Measurements from ENCODE around the gene CDKAL1. TPM values are rescaled to one million over a fixed set of nuclear protein-coding genes. Genes with fewer than 3 reads are reported as not detected.

CDKAL1 gene
- total RNA-seq, 1 donor from 2014 or later: 14.8 TPM

DNA sequence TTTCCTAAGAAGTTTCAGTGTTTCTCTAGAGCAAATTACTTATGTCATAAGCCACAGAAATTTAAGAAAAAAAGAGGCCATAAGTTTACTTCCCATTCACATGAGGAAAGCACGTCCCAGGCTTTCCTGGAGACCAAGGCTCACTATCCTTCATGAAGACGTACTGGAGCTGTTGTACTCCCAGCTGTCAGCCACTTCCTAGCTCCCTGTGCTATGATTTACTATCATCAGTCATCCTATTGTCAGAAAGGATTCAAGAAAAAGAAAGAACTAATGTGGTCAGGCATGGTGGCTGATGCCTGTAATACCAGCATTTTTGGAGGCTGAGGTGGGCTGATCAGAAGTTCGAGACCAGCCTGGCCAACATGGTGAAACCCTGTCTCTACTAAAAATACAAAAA, 721.9 kb downstream of the CDKAL1 start:
- H3K4me1 Mint-ChIP-seq (ENCODE audit: unreplicated experiment): no peaks in the 10 kb centered on the region
- no peak overlapping the region for H3K27ac Mint-ChIP-seq (ENCODE audit: unreplicated experiment)
- TF ChIP-seq, protein P1, sequence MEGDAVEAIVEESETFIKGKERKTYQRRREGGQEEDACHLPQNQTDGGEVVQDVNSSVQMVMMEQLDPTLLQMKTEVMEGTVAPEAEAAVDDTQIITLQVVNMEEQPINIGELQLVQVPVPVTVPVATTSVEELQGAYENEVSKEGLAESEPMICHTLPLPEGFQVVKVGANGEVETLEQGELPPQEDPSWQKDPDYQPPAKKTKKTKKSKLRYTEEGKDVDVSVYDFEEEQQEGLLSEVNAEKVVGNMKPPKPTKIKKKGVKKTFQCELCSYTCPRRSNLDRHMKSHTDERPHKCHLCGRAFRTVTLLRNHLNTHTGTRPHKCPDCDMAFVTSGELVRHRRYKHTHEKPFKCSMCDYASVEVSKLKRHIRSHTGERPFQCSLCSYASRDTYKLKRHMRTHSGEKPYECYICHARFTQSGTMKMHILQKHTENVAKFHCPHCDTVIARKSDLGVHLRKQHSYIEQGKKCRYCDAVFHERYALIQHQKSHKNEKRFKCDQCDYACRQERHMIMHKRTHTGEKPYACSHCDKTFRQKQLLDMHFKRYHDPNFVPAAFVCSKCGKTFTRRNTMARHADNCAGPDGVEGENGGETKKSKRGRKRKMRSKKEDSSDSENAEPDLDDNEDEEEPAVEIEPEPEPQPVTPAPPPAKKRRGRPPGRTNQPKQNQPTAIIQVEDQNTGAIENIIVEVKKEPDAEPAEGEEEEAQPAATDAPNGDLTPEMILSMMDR (IDR thresholded peaks at IDR 0.05): no peak
- no peak for DNase-seq (ENCODE audit: extremely low spot score, unreplicated experiment)
- peaks cover 5% of the 10 kb centered on the region for H3K27me3 Mint-ChIP-seq (ENCODE audit: unreplicated experiment)
- peaks cover 4% of the 10 kb centered on the region for H3K9me3 Mint-ChIP-seq (ENCODE audit: unreplicated experiment)
- no peaks in the 10 kb centered on the region for H3K36me3 Mint-ChIP-seq (ENCODE audit: unreplicated experiment)
- H3K4me3 Mint-ChIP-seq (ENCODE audit: unreplicated experiment): no peak overlapping the region

DNA sequence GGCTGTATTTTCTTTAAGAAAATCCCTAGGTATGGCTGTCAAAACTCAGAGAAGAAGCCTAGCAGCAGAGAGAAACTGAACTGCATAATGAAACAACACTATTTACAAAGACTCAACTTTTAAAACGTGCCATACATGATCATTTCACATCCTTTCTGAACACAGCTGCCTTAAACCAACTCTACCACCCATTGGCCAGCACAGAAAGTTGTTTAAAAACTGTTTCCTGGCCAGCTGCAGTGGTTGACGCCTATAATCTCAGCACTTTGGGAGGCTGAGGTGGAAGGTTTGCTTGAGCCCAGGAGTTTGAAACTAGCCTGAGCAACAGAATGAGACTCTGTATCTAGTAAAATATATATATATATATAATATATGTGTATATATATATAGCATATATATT, 722.9 kb downstream of the CDKAL1 start:
- Mint-ChIP-seq H3K4me1 (ENCODE audit: unreplicated experiment) (no peaks in the 10 kb centered on the region), H3K27ac (ENCODE audit: unreplicated experiment) (no peak overlapping the region)

DNA sequence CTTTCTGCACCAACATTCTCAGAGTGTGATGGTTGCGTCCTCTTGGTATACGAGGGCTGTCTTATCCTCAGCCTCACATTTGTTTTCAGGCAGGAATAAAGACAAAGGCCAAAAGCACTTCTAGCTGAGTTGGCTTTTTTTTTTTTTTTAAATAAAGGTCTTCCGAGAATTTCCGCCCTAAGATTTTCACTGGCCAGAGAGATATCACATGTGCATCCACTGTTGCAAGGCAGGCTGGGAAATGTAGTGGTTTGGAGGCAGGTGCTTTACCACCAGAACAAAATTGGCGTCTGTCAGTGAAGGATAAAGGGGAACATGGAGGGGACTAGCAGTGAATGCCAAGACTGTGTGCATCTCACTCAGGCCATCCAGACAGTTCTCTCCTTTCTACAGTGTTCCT, 724.4 kb downstream of the CDKAL1 start:
- H3K36me3 Mint-ChIP-seq (ENCODE audit: unreplicated experiment): no peaks in the 10 kb centered on the region
- H3K27ac Mint-ChIP-seq (ENCODE audit: unreplicated experiment): no peak overlapping the region
- H3K4me1 Mint-ChIP-seq (ENCODE audit: unreplicated experiment): no peaks in the 10 kb centered on the region
- no peak for DNase-seq (ENCODE audit: extremely low spot score, unreplicated experiment)
- no peaks in the 10 kb centered on the region for H3K9me3 Mint-ChIP-seq (ENCODE audit: unreplicated experiment)
- TF ChIP-seq, protein P1 (IDR thresholded peaks at IDR 0.05): no peak
- H3K27me3 Mint-ChIP-seq (ENCODE audit: unreplicated experiment): peaks cover 5% of the 10 kb centered on the region
- no peak overlapping the region for H3K4me3 Mint-ChIP-seq (ENCODE audit: unreplicated experiment)

More for the DNA sequence above, 722.9 kb downstream of the CDKAL1 start:
- Mint-ChIP-seq H3K9me3 (ENCODE audit: unreplicated experiment) (peaks cover 4% of the 10 kb centered on the region), H3K27me3 (ENCODE audit: unreplicated experiment) (peaks cover 5% of the 10 kb centered on the region), H3K36me3 (ENCODE audit: unreplicated experiment) (no peaks in the 10 kb centered on the region), H3K4me3 (ENCODE audit: unreplicated experiment) (no peak overlapping the region)
- no peak for DNase-seq (ENCODE audit: extremely low spot score, unreplicated experiment)
- TF ChIP-seq, protein P1 (IDR thresholded peaks at IDR 0.05): no peak

DNA sequence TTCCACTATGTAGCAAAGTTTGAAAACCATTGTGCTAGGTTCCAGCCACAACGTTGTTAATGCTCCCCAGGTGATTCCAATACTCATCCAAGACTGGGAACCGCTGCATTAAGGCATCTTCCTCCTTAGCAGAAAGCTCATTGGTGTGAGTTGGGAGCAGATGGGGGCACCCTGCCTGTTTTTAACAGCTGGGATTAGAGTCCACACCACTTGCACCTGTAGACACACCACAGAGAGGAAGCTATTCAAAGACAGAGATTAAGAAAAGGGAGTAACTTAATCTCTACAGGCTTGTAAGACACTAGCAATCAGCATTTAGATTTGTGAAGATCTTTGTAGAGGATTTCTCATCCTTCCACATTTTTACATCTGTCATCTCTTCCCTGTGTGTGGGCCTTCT, 725.4 kb downstream of the CDKAL1 start:
- DNase-seq (ENCODE audit: extremely low spot score, unreplicated experiment): no peak
- no peaks in the 10 kb centered on the region for H3K36me3 Mint-ChIP-seq (ENCODE audit: unreplicated experiment)
- H3K4me1 Mint-ChIP-seq (ENCODE audit: unreplicated experiment): no peaks in the 10 kb centered on the region
- no peaks in the 10 kb centered on the region for H3K9me3 Mint-ChIP-seq (ENCODE audit: unreplicated experiment)
- peaks cover 5% of the 10 kb centered on the region for H3K27me3 Mint-ChIP-seq (ENCODE audit: unreplicated experiment)
- H3K4me3 Mint-ChIP-seq (ENCODE audit: unreplicated experiment): no peak overlapping the region
- TF ChIP-seq, protein P1 (IDR thresholded peaks at IDR 0.05): no peak
- H3K27ac Mint-ChIP-seq (ENCODE audit: unreplicated experiment): no peak overlapping the region

DNA sequence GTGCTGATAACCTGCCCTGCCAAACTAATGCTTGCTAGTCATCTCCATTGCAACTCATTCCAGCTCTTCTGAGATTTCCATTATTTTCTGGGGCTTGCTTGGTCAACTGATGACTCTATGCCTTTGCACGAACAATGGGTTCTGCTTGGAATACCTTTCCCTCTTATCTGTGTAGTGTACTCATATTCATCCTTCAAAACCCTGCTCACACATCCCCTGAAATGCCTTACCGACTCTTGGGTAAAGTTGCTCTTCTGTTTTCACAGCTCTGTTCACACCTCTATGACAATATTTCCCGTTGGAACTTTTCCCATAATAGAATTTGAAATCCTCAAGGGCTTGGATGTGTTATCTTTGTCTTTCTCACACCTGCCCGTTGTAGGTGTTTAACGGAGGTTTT, 728.2 kb downstream of the CDKAL1 start:
- no peak overlapping the region for H3K27ac Mint-ChIP-seq (ENCODE audit: unreplicated experiment)
- TF ChIP-seq, protein P1 (IDR thresholded peaks at IDR 0.05): no peak
- no peaks in the 10 kb centered on the region for H3K27me3 Mint-ChIP-seq (ENCODE audit: unreplicated experiment)
- H3K4me3 Mint-ChIP-seq (ENCODE audit: unreplicated experiment): no peak overlapping the region
- no peak for DNase-seq (ENCODE audit: extremely low spot score, unreplicated experiment)
- H3K36me3 Mint-ChIP-seq (ENCODE audit: unreplicated experiment): no peaks in the 10 kb centered on the region
- H3K9me3 Mint-ChIP-seq (ENCODE audit: unreplicated experiment): no peaks in the 10 kb centered on the region
- H3K4me1 Mint-ChIP-seq (ENCODE audit: unreplicated experiment): no peaks in the 10 kb centered on the region

Data from osteocyte (in vitro differentiated cells).